ENCODE measurements around the gene HDAC4. TPM values are rescaled to one million over a fixed set of nuclear protein-coding genes. Genes with fewer than 3 reads are reported as not detected.

Gene HDAC4
- total RNA-seq, 4 donors from 2014 or later: 68.0 to 123 (median 86.5) TPM

- WGBS, 2 donors: 93 to 94% methylated on average over 9 of the region's 9 CpGs
- Histone ChIP-seq H3K27me3 (no peaks in the 10 kb centered on the region), H3K27ac (peak overlapping the region in 1 of 4 donors; percentile 93), H3K9me3 (no peaks in the 10 kb centered on the region), H3K4me1 (peaks cover 0 to 81% (median 49%) of the 10 kb centered on the region in 4 donors), H3K36me3 (no peaks in the 10 kb centered on the region), H3K4me3 (no peak overlapping the region)
- TF ChIP-seq POLR2A (IDR thresholded peaks at IDR 0.05) (no peak), EP300 (IDR thresholded peaks at IDR 0.05) (no peak), CTCF (IDR thresholded peaks at IDR 0.05) (no peak)
- no peak for DNase-seq (ENCODE audit: low spot score in 2 of 2)
Measured at GRCh38 chr2:239272626-239273025, 128.2 kb downstream of the HDAC4 start.

GRCh38 chr2:239271882-239272281 lies 128.9 kb downstream of the HDAC4 start:
- 30 to 37% methylated on average over 5 of the region's 5 CpGs for WGBS, 2 donors
- H3K9me3 ChIP-seq: no peaks in the 10 kb centered on the region
- peak overlapping the region in 2 of 4 donors; percentile 44 to 67 for H3K27ac ChIP-seq
- H3K36me3 ChIP-seq: no peaks in the 10 kb centered on the region
- TF ChIP-seq POLR2A (IDR thresholded peaks at IDR 0.05) (no peak), CTCF (IDR thresholded peaks at IDR 0.05) (no peak), EP300 (IDR thresholded peaks at IDR 0.05) (no peak)
- no peak overlapping the region for H3K4me3 ChIP-seq
- no peaks in the 10 kb centered on the region for H3K27me3 ChIP-seq
- DNase-seq (ENCODE audit: low spot score in 2 of 2): peak in 1 of 2 donors; percentile 43
- H3K4me1 ChIP-seq: peaks cover 0 to 85% (median 56%) of the 10 kb centered on the region in 4 donors

GRCh38 chr2:239271471-239271870 lies 129.3 kb downstream of the HDAC4 start:
- Histone ChIP-seq H3K27ac (peak overlapping the region in 2 of 4 donors; percentile 44 to 67), H3K9me3 (no peaks in the 10 kb centered on the region), H3K27me3 (no peaks in the 10 kb centered on the region), H3K4me1 (peaks cover 0 to 85% (median 58%) of the 10 kb centered on the region in 4 donors), H3K36me3 (no peaks in the 10 kb centered on the region), H3K4me3 (no peak overlapping the region)
- 76 to 79% methylated on average over 11 of the region's 11 CpGs for WGBS, 2 donors
- TF ChIP-seq EP300 (IDR thresholded peaks at IDR 0.05) (no peak), POLR2A (IDR thresholded peaks at IDR 0.05) (no peak), CTCF (IDR thresholded peaks at IDR 0.05) (no peak)
- DNase-seq (ENCODE audit: low spot score in 2 of 2): no peak

GRCh38 chr2:239269916-239270315 lies 130.9 kb downstream of the HDAC4 start:
- Histone ChIP-seq H3K36me3 (no peaks in the 10 kb centered on the region), H3K4me1 (peaks cover 0 to 86% (median 60%) of the 10 kb centered on the region in 4 donors), H3K27ac (peak overlapping the region in 1 of 4 donors; percentile 26), H3K27me3 (no peaks in the 10 kb centered on the region), H3K4me3 (no peak overlapping the region), H3K9me3 (no peaks in the 10 kb centered on the region)
- TF ChIP-seq CTCF (IDR thresholded peaks at IDR 0.05) (no peak), EP300 (IDR thresholded peaks at IDR 0.05) (no peak), POLR2A (IDR thresholded peaks at IDR 0.05) (no peak)
- no peak for DNase-seq (ENCODE audit: low spot score in 2 of 2)
- 93% methylated on average over 9 to 10 of the region's 10 CpGs for WGBS, 2 donors

GRCh38 chr2:239269173-239269885 lies 131.5 kb downstream of the HDAC4 start:
- TF ChIP-seq CTCF (IDR thresholded peaks at IDR 0.05) (no peak), POLR2A (IDR thresholded peaks at IDR 0.05) (no peak), EP300 (IDR thresholded peaks at IDR 0.05) (no peak)
- no peak for DNase-seq (ENCODE audit: low spot score in 2 of 2)
- no peaks in the 10 kb centered on the region for H3K27me3 ChIP-seq
- H3K36me3 ChIP-seq: no peaks in the 10 kb centered on the region
- H3K4me1 ChIP-seq: peaks cover 0 to 86% (median 60%) of the 10 kb centered on the region in 4 donors
- no peaks in the 10 kb centered on the region for H3K9me3 ChIP-seq
- 55 to 68% methylated on average over 7 to 10 of the region's 10 CpGs for WGBS, 2 donors
- no peak overlapping the region for H3K27ac ChIP-seq
- no peak overlapping the region for H3K4me3 ChIP-seq

Data from tibial nerve (tissue), 4 donors.